Type B pancreatic cell (in vitro differentiated cells): Measurements from ENCODE around the gene PLB1. TPM values are rescaled to one million over a fixed set of nuclear protein-coding genes. Genes with fewer than 3 reads are reported as not detected.

Source experiments
- DNase-seq: peaks from one replicate; pipeline ENCODE4 v3.0.0; 2021; ENCODE audit warnings: mixed read lengths; ENCODE audit not compliant: unreplicated experiment; ENCODE audit errors: extremely low spot score
- H3K27ac Mint-ChIP-seq: 2 replicates; pipeline ENCODE4 v1.8.0; 2021; ENCODE audit warnings: mild to moderate bottlenecking, mixed read lengths
- H3K27me3 Mint-ChIP-seq: 2 replicates; pipeline ENCODE4 v1.8.0; 2021; ENCODE audit warnings: mixed read lengths
- H3K36me3 Mint-ChIP-seq: 2 replicates; pipeline ENCODE4 v1.8.0; 2021; ENCODE audit warnings: mixed read lengths
- H3K4me1 Mint-ChIP-seq: one replicate; pipeline ENCODE4 v1.8.0; 2021; ENCODE audit warnings: mixed read lengths; ENCODE audit not compliant: unreplicated experiment
- H3K4me3 Mint-ChIP-seq: 2 replicates; pipeline ENCODE4 v1.8.0; 2021; ENCODE audit warnings: mild to moderate bottlenecking, mixed read lengths
- H3K9me3 Mint-ChIP-seq: 2 replicates; pipeline ENCODE4 v1.8.0; 2021; ENCODE audit warnings: mixed read lengths
- CTCF ChIP-seq: fragments of 200-600 bp; sonication (generic); conservative IDR thresholded peaks from 2 replicates; pipeline ENCODE4 v1.5.0; 2021; ENCODE audit warnings: antibody characterized with exemption, mild to moderate bottlenecking
- total RNA-seq: library from RNA; stranded (reverse); gene quantifications from 2 replicates; pipeline ENCODE4 v1.2.1, GENCODE V29; 2021; ENCODE audit warnings: low replicate concordance

PLB1 gene
- total RNA-seq, 1 donor from 2014 or later, result 1.9 TPM

GRCh38 chr2:28681606-28682005 is 185.7 kb downstream of the PLB1 start:
- DNase-seq, result no peak
- Mint-ChIP-seq H3K4me1 (peaks cover 37% of the 10 kb centered on the region), H3K36me3 (peaks cover 7% of the 10 kb centered on the region), H3K4me3 (peak overlapping the region; percentile 3), H3K27ac (no peak overlapping the region), H3K9me3 (peaks cover 15% of the 10 kb centered on the region), H3K27me3 (no peaks in the 10 kb centered on the region)
- no peak for TF ChIP-seq CTCF

- no peak for DNase-seq
- peaks cover 46% of the 10 kb centered on the region for H3K4me1 Mint-ChIP-seq
- H3K36me3 Mint-ChIP-seq, result peaks cover 7% of the 10 kb centered on the region
- no peak for TF ChIP-seq CTCF
- H3K4me3 Mint-ChIP-seq, result peak overlapping the region; percentile 54
- H3K27me3 Mint-ChIP-seq, result no peaks in the 10 kb centered on the region
- H3K9me3 Mint-ChIP-seq, result peaks cover 15% of the 10 kb centered on the region
- H3K27ac Mint-ChIP-seq, result peak overlapping the region; percentile 74
Measured at GRCh38 chr2:28683100-28683706, 187.3 kb downstream of the PLB1 start.

- peaks cover 7% of the 10 kb centered on the region for H3K36me3 Mint-ChIP-seq
- no peak for TF ChIP-seq CTCF
- peak overlapping the region; percentile 5 for H3K27ac Mint-ChIP-seq
- H3K27me3 Mint-ChIP-seq, result no peaks in the 10 kb centered on the region
- peaks cover 55% of the 10 kb centered on the region for H3K4me1 Mint-ChIP-seq
- no peak overlapping the region for H3K4me3 Mint-ChIP-seq
- no peak for DNase-seq
- peaks cover 15% of the 10 kb centered on the region for H3K9me3 Mint-ChIP-seq
Measured at GRCh38 chr2:28684142-28684858, 188.4 kb downstream of the PLB1 start.

- Mint-ChIP-seq H3K36me3 (peaks cover 7% of the 10 kb centered on the region), H3K27me3 (no peaks in the 10 kb centered on the region), H3K27ac (peak overlapping the region; percentile 40), H3K4me1 (peaks cover 62% of the 10 kb centered on the region), H3K4me3 (no peak overlapping the region), H3K9me3 (peaks cover 15% of the 10 kb centered on the region)
- no peak for DNase-seq
- no peak for TF ChIP-seq CTCF
Measured at GRCh38 chr2:28687171-28687570, 191.3 kb downstream of the PLB1 start.

GRCh38 chr2:28687640-28688385 is 192.0 kb downstream of the PLB1 start:
- H3K4me3 Mint-ChIP-seq, result no peak overlapping the region
- peaks cover 15% of the 10 kb centered on the region for H3K9me3 Mint-ChIP-seq
- no peak for TF ChIP-seq CTCF
- H3K36me3 Mint-ChIP-seq, result peaks cover 7% of the 10 kb centered on the region
- no peaks in the 10 kb centered on the region for H3K27me3 Mint-ChIP-seq
- no peak for DNase-seq
- H3K4me1 Mint-ChIP-seq, result peaks cover 68% of the 10 kb centered on the region
- H3K27ac Mint-ChIP-seq, result no peak overlapping the region
